Measurements from ENCODE around the gene PUDP. TPM values are rescaled to one million over a fixed set of nuclear protein-coding genes. Genes with fewer than 3 reads are reported as not detected.

PUDP gene
- total RNA-seq, 4 donors from 2014 or later, result 11.9 to 29.2 (median 14.1) TPM

DNA sequence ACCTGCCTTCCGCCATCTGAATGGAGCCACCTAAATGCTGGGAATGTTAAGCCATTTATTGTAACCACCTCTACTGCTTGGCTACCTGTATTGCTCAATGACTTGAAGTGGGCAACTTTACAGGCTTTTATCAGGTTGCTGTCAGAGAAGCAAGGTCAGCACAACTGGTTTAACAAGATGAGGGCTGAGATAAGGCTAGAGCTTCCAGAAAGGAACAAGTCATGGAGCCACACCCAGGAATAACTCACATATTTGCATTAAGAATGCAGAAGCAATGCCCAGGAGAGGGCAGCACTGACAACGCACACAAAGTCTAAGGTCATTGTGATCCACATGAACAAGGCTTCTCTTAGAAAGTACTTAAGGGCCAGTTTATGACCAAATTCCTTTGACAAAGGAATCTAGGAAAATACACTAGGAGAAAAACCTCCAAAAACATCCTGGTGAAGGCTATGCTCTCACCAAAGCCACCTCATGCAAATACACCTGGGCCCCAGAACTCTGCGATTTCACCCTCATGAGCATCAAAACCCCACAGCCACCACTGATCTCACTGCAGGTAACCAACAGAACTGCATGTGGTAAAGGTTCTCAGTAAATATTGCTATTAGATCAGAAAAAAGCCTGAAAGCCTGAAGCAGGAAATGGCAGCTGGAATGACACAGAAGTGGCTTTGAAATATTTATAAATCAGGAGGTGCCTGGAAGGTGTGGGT is 15.5 kb downstream of the PUDP start:
- peaks cover 0 to 20% (median 5%) of the 10 kb centered on the region in 4 donors for H3K4me1 ChIP-seq
- peak in 1 of 2 donors; percentile 20 for DNase-seq (ENCODE audit: low spot score in 2 of 2)
- 67 to 76% methylated on average over 3 of the region's 3 CpGs for WGBS, 2 donors
- no peaks in the 10 kb centered on the region for H3K36me3 ChIP-seq
- no peaks in the 10 kb centered on the region for H3K9me3 ChIP-seq
- no peaks in the 10 kb centered on the region for H3K27me3 ChIP-seq
- peak overlapping the region in 1 of 4 donors; percentile 10 for H3K27ac ChIP-seq
- TF ChIP-seq, protein P1, sequence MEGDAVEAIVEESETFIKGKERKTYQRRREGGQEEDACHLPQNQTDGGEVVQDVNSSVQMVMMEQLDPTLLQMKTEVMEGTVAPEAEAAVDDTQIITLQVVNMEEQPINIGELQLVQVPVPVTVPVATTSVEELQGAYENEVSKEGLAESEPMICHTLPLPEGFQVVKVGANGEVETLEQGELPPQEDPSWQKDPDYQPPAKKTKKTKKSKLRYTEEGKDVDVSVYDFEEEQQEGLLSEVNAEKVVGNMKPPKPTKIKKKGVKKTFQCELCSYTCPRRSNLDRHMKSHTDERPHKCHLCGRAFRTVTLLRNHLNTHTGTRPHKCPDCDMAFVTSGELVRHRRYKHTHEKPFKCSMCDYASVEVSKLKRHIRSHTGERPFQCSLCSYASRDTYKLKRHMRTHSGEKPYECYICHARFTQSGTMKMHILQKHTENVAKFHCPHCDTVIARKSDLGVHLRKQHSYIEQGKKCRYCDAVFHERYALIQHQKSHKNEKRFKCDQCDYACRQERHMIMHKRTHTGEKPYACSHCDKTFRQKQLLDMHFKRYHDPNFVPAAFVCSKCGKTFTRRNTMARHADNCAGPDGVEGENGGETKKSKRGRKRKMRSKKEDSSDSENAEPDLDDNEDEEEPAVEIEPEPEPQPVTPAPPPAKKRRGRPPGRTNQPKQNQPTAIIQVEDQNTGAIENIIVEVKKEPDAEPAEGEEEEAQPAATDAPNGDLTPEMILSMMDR (IDR thresholded peaks at IDR 0.05), result peak in 1 of 5 experiments; percentile 1
- TF ChIP-seq POLR2A (IDR thresholded peaks at IDR 0.05) (no peak), EP300 (IDR thresholded peaks at IDR 0.05) (no peak)
- no peak overlapping the region for H3K4me3 ChIP-seq

DNA sequence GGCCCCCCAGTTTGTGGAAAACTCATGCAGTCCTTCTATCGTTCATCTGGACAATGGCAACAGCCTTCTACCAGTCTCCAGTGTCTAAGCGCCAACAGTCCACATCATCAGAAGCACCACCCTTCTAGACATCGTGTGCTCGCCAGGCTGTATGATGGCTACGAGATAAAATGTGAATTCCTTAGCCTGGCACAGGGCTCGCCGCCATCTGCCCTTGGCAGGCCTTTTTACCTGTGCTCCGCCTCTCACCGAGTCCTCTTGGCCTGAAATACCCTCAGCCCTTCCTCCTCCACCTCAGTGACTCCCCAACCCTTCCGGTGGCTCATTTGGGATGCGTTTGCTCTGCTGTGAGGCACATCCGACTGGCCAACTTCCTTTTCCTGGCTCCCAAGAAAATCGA is 16.3 kb downstream of the PUDP start:
- TF ChIP-seq, protein P1 (IDR thresholded peaks at IDR 0.05), result no peak
- no peak for TF ChIP-seq EP300 (IDR thresholded peaks at IDR 0.05)
- TF ChIP-seq POLR2A (IDR thresholded peaks at IDR 0.05), result no peak
- Histone ChIP-seq H3K27me3 (no peaks in the 10 kb centered on the region), H3K27ac (no peak overlapping the region), H3K9me3 (no peaks in the 10 kb centered on the region), H3K4me3 (no peak overlapping the region), H3K36me3 (no peaks in the 10 kb centered on the region), H3K4me1 (peaks cover 0 to 20% (median 5%) of the 10 kb centered on the region in 4 donors)
- DNase-seq (ENCODE audit: low spot score in 2 of 2), result no peak
- 96 to 97% methylated on average over 13 of the region's 13 CpGs for WGBS, 2 donors

DNA sequence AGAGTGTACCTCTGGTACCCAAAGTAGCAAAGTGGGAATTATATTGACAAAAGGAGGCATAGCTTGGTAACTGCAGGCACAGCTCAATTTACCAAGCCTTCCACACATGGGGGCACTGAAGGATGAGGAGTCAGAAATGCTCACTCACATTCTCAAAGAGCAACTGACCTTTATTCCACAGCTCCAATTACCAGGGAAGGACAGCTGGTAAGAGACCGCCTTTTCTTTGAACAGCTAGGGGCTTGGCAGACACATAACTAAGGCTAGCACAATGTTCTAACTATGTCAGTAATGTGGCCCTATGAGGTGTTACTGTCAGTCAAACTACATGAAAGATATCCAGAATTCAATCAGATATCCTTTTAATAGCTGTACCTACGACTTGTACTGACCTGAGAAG is 20.9 kb downstream of the PUDP start:
- no peaks in the 10 kb centered on the region for H3K36me3 ChIP-seq
- no peak for DNase-seq (ENCODE audit: low spot score in 2 of 2)
- no peak overlapping the region for H3K4me3 ChIP-seq
- no peak for TF ChIP-seq POLR2A (IDR thresholded peaks at IDR 0.05)
- no peak for TF ChIP-seq EP300 (IDR thresholded peaks at IDR 0.05)
- TF ChIP-seq, protein P1 (IDR thresholded peaks at IDR 0.05), result no peak
- no peaks in the 10 kb centered on the region for H3K4me1 ChIP-seq
- no peak overlapping the region for H3K27ac ChIP-seq
- H3K9me3 ChIP-seq, result no peaks in the 10 kb centered on the region
- 82 to 96% methylated on average over 2 of the region's 2 CpGs for WGBS, 2 donors
- no peaks in the 10 kb centered on the region for H3K27me3 ChIP-seq

DNA sequence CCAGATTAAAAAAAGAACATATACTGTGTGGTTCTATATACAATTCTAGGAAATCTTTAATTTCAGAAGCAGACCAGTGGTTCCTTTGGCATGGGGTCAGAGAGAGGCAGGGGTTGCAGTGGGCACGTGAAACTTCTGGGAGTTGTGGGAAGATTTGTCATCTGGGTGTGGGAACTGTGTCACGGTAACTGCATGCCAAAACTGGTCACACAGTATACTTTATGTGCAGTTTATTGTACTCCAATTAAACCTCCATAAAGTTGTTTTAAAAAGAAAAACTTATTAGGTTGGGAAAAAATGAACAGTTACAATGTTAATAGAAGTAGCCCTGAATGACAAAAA is 27.1 kb downstream of the PUDP start:
- TF ChIP-seq, protein P1 (IDR thresholded peaks at IDR 0.05), result no peak
- TF ChIP-seq POLR2A (IDR thresholded peaks at IDR 0.05) (no peak), EP300 (IDR thresholded peaks at IDR 0.05) (no peak)
- Histone ChIP-seq H3K4me1 (peaks cover 0 to 5% (median 0%) of the 10 kb centered on the region in 4 donors), H3K36me3 (no peaks in the 10 kb centered on the region), H3K4me3 (no peak overlapping the region), H3K9me3 (peaks cover 0 to 4% (median 0%) of the 10 kb centered on the region in 4 donors), H3K27me3 (no peaks in the 10 kb centered on the region), H3K27ac (peak overlapping the region in 1 of 4 donors; percentile 29)
- WGBS, 2 donors, result 12 to 32% methylated on average over 2 of the region's 2 CpGs
- no peak for DNase-seq (ENCODE audit: low spot score in 2 of 2)
